Activated CD4-positive, CD25-positive, alpha-beta regulatory T cell treated with anti-CD3 and anti-CD28 coated beads, Interleukin-2, amount 50 U/mL, for 24 hours (primary cell): Measurements from ENCODE around the gene HSBP1.

Experiments used
- ATAC-seq, 2 donors: fragments of 150-1000 bp; cut with Tn5 transposase; one replicate each; pipeline ENCODE4 v1.10.0; 2021; ENCODE audit warnings: mild to moderate bottlenecking in 1 of 2, moderate library complexity in 1 of 2

HSBP1 gene

DNA sequence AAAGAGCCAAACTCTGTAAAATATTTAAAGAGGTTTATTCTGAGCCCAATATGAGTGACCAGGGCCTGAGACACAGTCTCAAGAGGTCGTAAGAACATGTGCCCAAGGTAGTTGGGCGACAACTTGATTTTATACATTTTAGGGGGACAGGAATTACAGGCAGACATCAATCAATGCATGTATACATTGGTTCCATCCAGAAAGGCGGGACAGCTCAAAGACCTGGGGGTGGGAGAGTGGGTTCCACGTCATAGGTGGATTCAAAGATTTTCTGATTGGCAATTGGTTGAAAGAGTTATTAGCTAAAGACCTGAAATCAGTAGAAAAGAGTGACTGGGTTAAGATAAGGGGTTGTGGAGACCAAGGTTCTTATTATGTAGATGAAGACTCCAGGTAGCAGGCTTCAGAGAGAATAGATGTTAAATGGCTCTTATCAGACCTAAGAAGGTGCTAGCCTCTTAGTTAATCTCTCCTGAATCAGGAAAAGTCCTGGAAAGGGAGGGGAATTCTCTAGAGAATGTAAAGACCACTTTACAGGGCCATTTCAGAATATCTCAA is 32.4 kb downstream of the HSBP1 start:
- no peak for ATAC-seq

DNA sequence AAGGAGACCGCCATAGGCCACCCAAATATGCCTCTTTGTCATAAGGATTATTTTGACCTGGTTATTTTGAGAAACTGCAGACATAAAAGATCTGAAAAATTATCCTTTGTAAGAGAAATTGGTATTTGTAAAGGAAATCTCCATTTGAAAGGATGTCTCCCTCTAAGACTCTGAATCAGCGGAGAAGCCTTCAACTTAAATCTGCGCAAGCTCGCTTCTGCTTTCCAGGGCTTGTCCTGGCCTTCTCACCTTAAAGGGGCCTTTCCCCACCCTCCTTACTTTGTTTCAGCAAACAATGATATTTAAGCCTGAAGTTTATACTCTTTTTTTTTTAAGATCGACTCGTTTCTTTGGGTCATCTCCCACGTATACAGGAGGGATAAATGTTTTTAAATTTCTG is 34.5 kb downstream of the HSBP1 start:
- no peak for ATAC-seq

DNA sequence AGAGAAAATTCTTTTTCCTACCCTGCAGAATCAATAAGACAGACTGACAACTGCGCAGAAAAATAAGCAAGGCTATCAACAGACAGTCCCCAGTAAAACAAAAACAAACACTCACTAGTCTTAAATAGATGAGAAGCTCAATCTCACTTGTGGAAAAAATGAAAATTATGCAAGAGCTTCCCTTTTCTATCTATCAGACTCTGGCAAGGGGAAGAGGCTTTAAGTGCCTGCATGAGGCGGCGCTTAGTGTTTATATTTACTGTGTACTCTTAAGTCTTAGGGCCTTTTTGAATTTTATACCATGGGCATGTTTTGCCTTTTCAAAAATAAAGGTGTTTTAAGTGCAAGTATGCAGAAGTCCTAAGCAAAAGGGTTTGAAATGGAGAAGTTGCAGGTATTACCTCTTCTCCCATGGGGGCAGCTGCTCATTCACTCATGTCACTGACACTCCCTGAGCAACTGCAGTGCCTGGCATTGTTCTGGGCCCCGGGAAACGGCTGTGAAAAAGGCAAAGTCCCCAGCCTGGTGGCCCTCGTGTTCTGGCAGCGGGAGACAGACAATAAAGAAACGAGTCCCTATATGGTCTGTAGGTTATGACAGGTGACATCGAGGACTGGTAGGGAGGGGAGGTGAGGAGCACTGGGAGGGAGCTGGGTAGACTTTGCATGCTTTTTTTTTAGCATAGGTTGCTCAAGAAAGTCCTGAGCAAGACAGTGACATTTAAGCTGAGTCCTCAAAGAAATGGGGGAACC is 35.2 kb downstream of the HSBP1 start:
- ATAC-seq: no peak

- ATAC-seq: no peak
Measured at GRCh38 chr16:83843657-83844056, 35.9 kb downstream of the HSBP1 start.

GRCh38 chr16:83845263-83845662 is 37.5 kb downstream of the HSBP1 start:
- no peak for ATAC-seq

- ATAC-seq: no peak
Measured at GRCh38 chr16:83847371-83848225, 39.8 kb downstream of the HSBP1 start.

- no peak for ATAC-seq
Measured at GRCh38 chr16:83849421-83849820, 41.6 kb downstream of the HSBP1 start.

- no peak for ATAC-seq
Measured at GRCh38 chr16:83850947-83851346, 43.2 kb downstream of the HSBP1 start.

- ATAC-seq: no peak
Measured at GRCh38 chr16:83851473-83851872, 43.7 kb downstream of the HSBP1 start.

DNA sequence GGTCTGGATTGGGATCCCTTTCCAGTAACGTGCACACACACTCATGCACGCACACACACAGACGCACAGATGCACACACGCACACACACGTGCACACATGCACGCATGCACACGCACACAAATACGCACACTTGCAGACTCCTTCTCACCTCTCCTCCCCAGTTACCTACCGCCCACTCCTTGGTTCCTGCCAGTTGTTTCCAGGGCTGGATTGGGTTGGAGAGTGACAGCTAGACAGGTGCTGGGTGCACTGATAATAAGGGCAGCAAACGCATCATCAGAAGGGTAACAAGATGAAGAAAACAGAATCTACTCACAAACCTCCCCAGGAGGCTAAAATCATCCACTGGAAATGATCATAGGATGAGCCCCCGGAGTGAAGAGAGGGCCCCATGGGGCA is 45.0 kb downstream of the HSBP1 start:
- ATAC-seq: no peak

- no peak for ATAC-seq
Measured at GRCh38 chr16:83853834-83854233, 46.1 kb downstream of the HSBP1 start.

DNA sequence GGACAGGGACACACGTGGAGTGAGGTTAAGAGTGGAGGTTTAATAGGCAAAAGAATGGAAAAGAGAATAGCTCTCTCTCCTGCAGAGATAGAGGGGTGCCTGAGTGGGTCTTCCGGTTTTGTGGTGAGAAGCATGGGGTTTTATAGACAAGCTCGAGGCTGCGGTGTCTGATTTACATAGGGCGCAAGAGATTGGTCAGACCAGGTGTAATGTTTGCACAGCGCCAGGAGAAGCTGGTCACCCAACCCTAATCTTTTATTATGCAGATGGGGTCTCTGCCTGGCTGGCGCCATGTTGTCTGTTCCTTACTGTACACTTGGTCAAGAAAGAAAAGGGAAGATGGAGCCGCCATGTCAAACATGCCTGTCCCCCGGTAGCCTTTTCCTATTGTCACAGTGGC is 46.6 kb downstream of the HSBP1 start:
- ATAC-seq: no peak

DNA sequence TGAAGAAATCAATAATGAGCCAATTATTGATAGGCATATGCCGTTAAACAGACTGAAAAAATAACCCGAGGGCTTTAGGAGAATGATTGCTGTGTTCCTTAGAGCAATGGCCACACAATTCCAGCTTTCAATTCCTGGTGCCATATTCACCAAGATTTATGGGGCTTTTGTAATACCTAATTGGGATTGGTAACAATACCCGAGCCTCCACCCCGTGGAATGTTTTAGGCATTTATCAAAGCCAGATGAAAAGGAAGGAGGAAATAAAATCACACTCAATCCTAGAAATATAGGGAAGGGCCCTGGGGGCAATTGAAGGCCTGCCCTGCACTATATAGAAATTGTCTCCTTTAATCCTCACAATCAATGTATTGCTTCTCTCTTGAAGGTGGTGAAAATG is 49.0 kb downstream of the HSBP1 start:
- ATAC-seq: no peak

- ATAC-seq: no peak
Measured at GRCh38 chr16:83859265-83859664, 51.5 kb downstream of the HSBP1 start.

GRCh38 chr16:83862661-83863060 is 54.9 kb downstream of the HSBP1 start:
- ATAC-seq: no peak

- ATAC-seq: no peak
Measured at GRCh38 chr16:83863682-83864081, 55.9 kb downstream of the HSBP1 start.
